GM21360 (cell line): Measurements from ENCODE around the gene HEXIM1.
A peak's percentile ranks its signal among the peaks of the same experiment; 100 is the strongest.

Experiments used
- ATAC-seq: cut with Tn5 transposase; IDR thresholded peaks from one replicate; pipeline ENCODE4 v1.9.1; 2021; ENCODE audit warnings: mild to moderate bottlenecking, moderate library complexity; ENCODE audit not compliant: unreplicated experiment

HEXIM1 gene

GRCh38 chr17:45128989-45129388 is 19.3 kb upstream of the HEXIM1 start:
- ATAC-seq = no peak

- ATAC-seq = no peak
Observed at GRCh38 chr17:45129426-45129939, 18.8 kb upstream of the HEXIM1 start.

GRCh38 chr17:45129940-45130680 is 18.2 kb upstream of the HEXIM1 start:
- no peak for ATAC-seq

GRCh38 chr17:45130681-45131615 is 17.3 kb upstream of the HEXIM1 start:
- no peak for ATAC-seq

- no peak for ATAC-seq
Observed at GRCh38 chr17:45131616-45132319, 16.5 kb upstream of the HEXIM1 start.

- ATAC-seq = no peak
Observed at GRCh38 chr17:45132320-45132571, 16.0 kb upstream of the HEXIM1 start, which contains the start of gene PLCD3. Gene PLCD3 (minus strand): TSS chr17:45132515. CDS start chr17:45132410, 105 bp downstream.

GRCh38 chr17:45132572-45133463 is 15.5 kb upstream of the HEXIM1 start:
- no peak for ATAC-seq

GRCh38 chr17:45135192-45135977 is 12.9 kb upstream of the HEXIM1 start, which contains the start of gene ACBD4:
Gene ACBD4 (plus strand): TSS chr17:45135687. CDS start chr17:45136145, 458 bp downstream.
- peak; percentile 64 for ATAC-seq

- no peak for ATAC-seq
Observed at GRCh38 chr17:45135978-45136791, 12.1 kb upstream of the HEXIM1 start.

- ATAC-seq = no peak
Observed at GRCh38 chr17:45136846-45137560, 11.3 kb upstream of the HEXIM1 start.

GRCh38 chr17:45137561-45138305 is 10.5 kb upstream of the HEXIM1 start:
- no peak for ATAC-seq

GRCh38 chr17:45138911-45139532 is 9.3 kb upstream of the HEXIM1 start:
- no peak for ATAC-seq

GRCh38 chr17:45139533-45139920 is 8.7 kb upstream of the HEXIM1 start:
- ATAC-seq = no peak

GRCh38 chr17:45143094-45143670 is 5.1 kb upstream of the HEXIM1 start:
- no peak for ATAC-seq

- no peak for ATAC-seq
Observed at GRCh38 chr17:45143767-45144198, 4.5 kb upstream of the HEXIM1 start.
